Measurements from ENCODE around the gene LPP. TPM values are rescaled to one million over a fixed set of nuclear protein-coding genes. Genes with fewer than 3 reads are reported as not detected.

The LPP gene
- total and polyA plus RNA-seq, 9 of the 15 experiments (the other 6 are each of a cell fraction or from before 2014, with no cell fraction given) = 0.07 to 0.18 TPM; not detected in 7

DNA sequence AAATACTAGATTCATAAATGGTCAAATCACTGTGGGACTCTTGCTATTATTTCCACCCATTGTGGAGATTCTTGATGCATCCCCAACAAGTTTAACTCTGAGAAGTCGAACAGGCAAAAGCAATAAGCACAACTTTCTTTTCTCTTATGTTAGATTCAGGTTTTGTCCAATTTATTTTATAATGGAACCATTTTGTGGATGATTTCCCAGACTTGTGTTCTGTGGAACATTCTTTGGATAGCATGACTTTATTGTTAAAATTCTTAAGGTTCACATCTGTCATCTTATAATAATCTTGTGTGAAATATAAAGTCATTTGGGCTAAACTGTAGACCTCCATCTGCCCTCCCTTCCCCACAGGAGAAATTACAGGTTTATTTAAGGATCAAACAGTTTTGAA lies 213.7 kb downstream of the LPP start:
- in situ Hi-C loops (cut with MboI) (no loop called here), intact Hi-C loops (cut with micrococcal nuclease) (no loop called here)
- no peak overlapping the region for H3K4me2 ChIP-seq (ENCODE audit: insufficient read depth, low read length)
- TF ChIP-seq ZBTB33 (CRISPR knock-in tag; IDR thresholded peaks at IDR 0.05) (no peak), XRCC5 (IDR thresholded peaks at IDR 0.05; ENCODE audit: low read depth, low read length) (no peak), ZNF79 (CRISPR knock-in tag; IDR thresholded peaks at IDR 0.05; ENCODE audit: low read depth) (no peak), ZNF175 (CRISPR knock-in tag; IDR thresholded peaks at IDR 0.05; ENCODE audit: low read depth) (no peak), ZBTB7A (IDR thresholded peaks at IDR 0.05; ENCODE audit: borderline replicate concordance, control insufficient read depth, low read depth, low read length) (no peak), ZNF444 (CRISPR knock-in tag; IDR thresholded peaks at IDR 0.05) (no peak), DIDO1 (tag; IDR thresholded peaks at IDR 0.05; ENCODE audit: low read depth) (no peak), RBBP5 (IDR thresholded peaks at IDR 0.05; ENCODE audit: borderline replicate concordance, insufficient read depth, low read length, poor library complexity, severe bottlenecking) (no peak), FIP1L1 (IDR thresholded peaks at IDR 0.05; ENCODE audit: low read depth, low read length, poor library complexity, severe bottlenecking) (no peak), HES1 (IDR thresholded peaks at IDR 0.05; ENCODE audit: low read depth) (no peak), ZBTB12 (CRISPR knock-in tag; IDR thresholded peaks at IDR 0.05) (no peak), E2F1 (CRISPR knock-in tag; IDR thresholded peaks at IDR 0.05) (no peak)
- TF ChIP-seq, protein P1, sequence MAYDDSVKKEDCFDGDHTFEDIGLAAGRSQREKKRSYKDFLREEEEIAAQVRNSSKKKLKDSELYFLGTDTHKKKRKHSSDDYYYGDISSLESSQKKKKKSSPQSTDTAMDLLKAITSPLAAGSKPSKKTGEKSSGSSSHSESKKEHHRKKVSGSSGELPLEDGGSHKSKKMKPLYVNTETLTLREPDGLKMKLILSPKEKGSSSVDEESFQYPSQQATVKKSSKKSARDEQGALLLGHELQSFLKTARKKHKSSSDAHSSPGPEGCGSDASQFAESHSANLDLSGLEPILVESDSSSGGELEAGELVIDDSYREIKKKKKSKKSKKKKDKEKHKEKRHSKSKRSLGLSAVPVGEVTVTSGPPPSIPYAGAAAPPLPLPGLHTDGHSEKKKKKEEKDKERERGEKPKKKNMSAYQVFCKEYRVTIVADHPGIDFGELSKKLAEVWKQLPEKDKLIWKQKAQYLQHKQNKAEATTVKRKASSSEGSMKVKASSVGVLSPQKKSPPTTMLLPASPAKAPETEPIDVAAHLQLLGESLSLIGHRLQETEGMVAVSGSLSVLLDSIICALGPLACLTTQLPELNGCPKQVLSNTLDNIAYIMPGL (CRISPR knock-in tag; IDR thresholded peaks at IDR 0.05) = no peak
- H3K79me2 ChIP-seq (ENCODE audit: control insufficient read depth, insufficient read depth, low read length) = no peaks in the 10 kb centered on the region
- no peaks in the 10 kb centered on the region for H3K4me1 ChIP-seq (replicated peaks in 1 of 2; ENCODE audit: control insufficient read depth in 2 of 2, insufficient read depth in 2 of 2, low read length in 2 of 2)
- H3K4me3 ChIP-seq = no peak overlapping the region
- no TSS peak for BruUV-seq (replicated peaks)
- H3K9me3 ChIP-seq (replicated peaks; ENCODE audit: control insufficient read depth, insufficient read depth, low read depth, low read length) = no peaks in the 10 kb centered on the region
- H3K9me1 ChIP-seq (ENCODE audit: control insufficient read depth, insufficient read depth, low read length) = no peaks in the 10 kb centered on the region
- no peaks in the 10 kb centered on the region for H4K20me1 ChIP-seq (replicated peaks; ENCODE audit: control insufficient read depth, insufficient read depth, low read length)
- FAIRE-seq = no peak
- H3K27me3 ChIP-seq (ENCODE audit: control insufficient read depth in 2 of 2, insufficient read depth in 2 of 2, low read length in 2 of 2) = no peaks in the 10 kb centered on the region
- H2AFZ ChIP-seq (ENCODE audit: low read depth, low read length) = no peak overlapping the region
- no peak for DNase-seq (ENCODE audit: extremely low read depth in 1 of 4, low spot score in 3 of 4)
- ATAC-seq = no peak
- WGBS (ENCODE audit: insufficient coverage, low coverage, missing lambda C conversion rate) = 0% methylated on average over 1 of the region's 1 CpG
- no peak overlapping the region for H3K27ac ChIP-seq (ENCODE audit: extremely low read depth, low read depth, low read length)
- POLR2A ChIA-PET = no interaction called here
- CTCF ChIA-PET (ENCODE audit: low intra/inter-chr PET ratio) = no interaction called here
- no peak overlapping the region for H3K9ac ChIP-seq (ENCODE audit: insufficient read depth in 1 of 2, low read depth in 2 of 2, low read length in 2 of 2)
- H3K36me3 ChIP-seq (ENCODE audit: control insufficient read depth, insufficient read depth, low read length) = no peaks in the 10 kb centered on the region

Data from K562 (cell line).